ENCODE measurements around the gene BAG5. TPM values are rescaled to one million over a fixed set of nuclear protein-coding genes. Genes with fewer than 3 reads are reported as not detected.

Gene BAG5
- total and polyA plus RNA-seq, 2 of the 4 experiments (the other 2 are of a cell fraction): 6.7 to 22.2 TPM

GRCh38 chr14:103578401-103579075, 16.1 kb upstream of the BAG5 start:
- Histone ChIP-seq H3K36me3 (ENCODE audit: control insufficient read depth, insufficient read depth, low read length) (peaks cover 29% of the 10 kb centered on the region), H4K5ac (ENCODE audit: low read depth, low read length) (no peak overlapping the region), H3K4me3 (ENCODE audit: insufficient read depth, low read depth, low read length) (no peak overlapping the region), H3K56ac (ENCODE audit: extremely low read depth, insufficient read depth, low read length) (no peak overlapping the region), H4K91ac (ENCODE audit: insufficient read depth, low read depth, low read length) (no peak overlapping the region), H2BK20ac (ENCODE audit: low read depth, low read length) (no peak overlapping the region), H3K9me1 (ENCODE audit: insufficient read depth, low read length) (peaks cover 14% of the 10 kb centered on the region; the same call in 1 of the 2 replicates), H3K23ac (ENCODE audit: low read depth, low read length) (no peak overlapping the region), H3K4me2 (ENCODE audit: low read depth, low read length) (peak overlapping the region; percentile 19; the same call in 1 of the 2 replicates), H3K27me3 (ENCODE audit: control insufficient read depth, insufficient read depth, low read length) (no peaks in the 10 kb centered on the region), H2BK5ac (ENCODE audit: low read depth, low read length, poor library complexity, severe bottlenecking) (no peak overlapping the region), H3K18ac (ENCODE audit: low read depth, low read length) (no peak overlapping the region), H2BK120ac (ENCODE audit: low read depth, low read length) (no peak overlapping the region), H3K9ac (ENCODE audit: low read depth, low read length) (no peak overlapping the region), H3K27ac (ENCODE audit: insufficient read depth, low read length) (no peak overlapping the region; the same call in 1 of the 2 replicates), H4K20me1 (ENCODE audit: insufficient read depth, low read length) (peaks cover 33% of the 10 kb centered on the region), H2AFZ (replicated peaks; ENCODE audit: low read length, poor library complexity) (no peak overlapping the region), H3K4me1 (ENCODE audit: control insufficient read depth, insufficient read depth, low read length) (peaks cover 15% of the 10 kb centered on the region), H3K4ac (ENCODE audit: low read depth, low read length) (no peak overlapping the region), H2AK5ac (ENCODE audit: low read depth, low read length) (peak overlapping the region; percentile 79), H3K14ac (replicated peaks; ENCODE audit: low read depth, low read length) (no peak overlapping the region), H2BK15ac (ENCODE audit: low read depth, low read length) (no peak overlapping the region), H3K9me3 (ENCODE audit: control insufficient read depth, insufficient read depth, low read length) (no peaks in the 10 kb centered on the region), H4K8ac (ENCODE audit: low read depth in 2 of 2, low read length in 2 of 2) (no peak overlapping the region), H2AK9ac (replicated peaks; ENCODE audit: low read depth, low read length, poor library complexity) (no peak overlapping the region), H3K79me1 (ENCODE audit: low read depth in 1 of 2, low read length in 2 of 2) (peaks cover 35 to 58% of the 10 kb centered on the region in 2 experiments)
- ChIA-PET POLR2A (ENCODE audit: unreplicated experiment) (interaction anchor here (0.6 kb wide), 1 partner anchor 416 kb away, joined by 4 read pairs; no protein-coding TSS in a partner anchor), CTCF (no interaction called here)
- in situ Hi-C loops (cut with MboI; ENCODE audit: low sequenced_read_pairs) (loop anchor here (10.0 kb wide), 2 partner anchors 106 to 336 kb away; no protein-coding TSS in a partner anchor), intact Hi-C loops (cut with micrococcal nuclease) (loop anchor here (10.0 kb wide), 1 partner anchor 406 kb away; no protein-coding TSS in a partner anchor), dilution Hi-C loops (cut with HindIII; ENCODE audit: low sequenced_read_pairs, unreplicated experiment) (no loop called here)
- WGBS, 2 experiments (ENCODE audit: extremely low coverage in 2 of 2, insufficient read length in 1 of 2): 84% methylated on average over 7 of the region's 12 CpGs; no CpG with 5 or more reads in 1 of the 2 experiments
- TF ChIP-seq CHD1 (IDR thresholded peaks at IDR 0.05; ENCODE audit: low read depth, low read length) (no peak), BHLHE40 (IDR thresholded peaks at IDR 0.05; ENCODE audit: low read depth, low read length) (no peak), MAZ (IDR thresholded peaks at IDR 0.05; ENCODE audit: borderline replicate concordance, low read depth, low read length) (no peak), RAD21 (IDR thresholded peaks at IDR 0.05; ENCODE audit: low read length) (no peak), POLR2A (IDR thresholded peaks at IDR 0.05; ENCODE audit: low read depth, low read length) (no peak), MXI1 (IDR thresholded peaks at IDR 0.05; ENCODE audit: borderline replicate concordance, low read depth, low read length) (no peak)
- no TSS peak for BruUV-seq (replicated peaks)
- DNase-seq (peak; percentile 53), ATAC-seq (ENCODE audit: low read depth) (peak; percentile 35)
